Urinary bladder (tissue), 4 donors: ENCODE measurements around the gene PRKCE. TPM values are rescaled to one million over a fixed set of nuclear protein-coding genes. Genes with fewer than 3 reads are reported as not detected.

Experiments
- DNase-seq: peaks from one replicate; pipeline ENCODE4 v3.0.0-alpha.2; 2015; ENCODE audit errors: extremely low spot score
- H3K27ac ChIP-seq: one replicate; pipeline ENCODE4 v1.5.1; 2013; ENCODE audit warnings: low read depth, mild to moderate bottlenecking, moderate library complexity
- H3K36me3 ChIP-seq: one replicate; pipeline ENCODE4 v1.6.1; 2013; ENCODE audit warnings: mild to moderate bottlenecking, moderate library complexity; ENCODE audit not compliant: insufficient read depth
- H3K4me1 ChIP-seq: one replicate; pipeline ENCODE4 v1.6.1; 2013; ENCODE audit warnings: mild to moderate bottlenecking, moderate library complexity; ENCODE audit not compliant: insufficient read depth
- H3K4me3 ChIP-seq: one replicate; pipeline ENCODE4 v1.5.1; 2013; ENCODE audit warnings: low read depth, low read length
- WGBS: extraction: QIAGEN DNeasy Blood & Tissue Kit; methylation state at CpG from one replicate; pipeline ENCODE4 v1.1.7; 2013; 5-methylcytosine and 5-hydroxymethylcytosine counted together
- polyA plus RNA-seq: library from polyadenylated mRNA; stranded (reverse); fragments of 200-250 nt; gene quantifications from one replicate; pipeline ENCODE4 v1.2.3, GENCODE V29; 2013
- total RNA-seq: library from RNA; depleted of rRNA; stranded (reverse); fragments of >200 nt; gene quantifications from one replicate; pipeline ENCODE4 v1.2.3, GENCODE V29; 2014
- donor health status: healthy with polysubstance abuse.
- donor health status: healthy.

PRKCE gene
- total and polyA plus RNA-seq, 2 donors: 9.9 to 29.7 TPM

DNA sequence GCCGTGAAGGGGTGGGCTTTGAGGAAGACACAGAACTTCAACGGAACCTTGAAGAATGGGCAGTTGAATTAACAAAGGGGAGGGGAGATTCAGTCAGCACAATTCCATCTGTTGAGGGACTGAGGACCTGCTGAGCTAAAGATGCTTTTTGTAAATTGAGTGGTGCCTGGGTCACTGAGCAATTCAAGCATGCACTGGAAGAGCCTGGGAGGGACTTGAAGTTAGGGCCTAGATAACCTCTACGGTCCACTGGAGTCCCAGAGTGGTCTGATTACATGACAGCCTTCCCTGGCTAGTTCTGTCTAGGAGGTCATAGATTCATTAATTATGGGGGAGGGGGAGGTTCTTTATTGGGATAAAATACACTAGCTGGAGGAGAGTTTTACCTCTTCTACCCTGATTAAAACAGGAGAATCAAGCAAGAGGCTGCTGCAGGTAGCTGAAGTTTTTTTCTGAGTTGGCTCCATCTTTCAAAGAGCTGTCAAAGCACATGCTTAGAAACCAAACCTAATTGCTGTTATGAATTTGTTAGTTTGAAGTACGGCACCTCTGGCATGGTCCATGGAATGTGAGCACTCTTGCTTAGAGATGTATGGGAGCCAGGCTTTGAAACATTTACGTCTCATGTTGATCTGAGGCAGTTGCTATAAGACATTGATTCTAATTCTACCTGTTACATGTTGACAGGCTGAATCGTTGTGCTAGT, 290.2 kb downstream of the PRKCE start:
- Histone ChIP-seq H3K36me3 (no peaks in the 10 kb centered on the region), H3K27ac (no peak overlapping the region), H3K4me3 (no peak overlapping the region), H3K4me1 (no peaks in the 10 kb centered on the region)
- no peak for DNase-seq
- 72% methylated on average over 6 of the region's 6 CpGs for WGBS

DNA sequence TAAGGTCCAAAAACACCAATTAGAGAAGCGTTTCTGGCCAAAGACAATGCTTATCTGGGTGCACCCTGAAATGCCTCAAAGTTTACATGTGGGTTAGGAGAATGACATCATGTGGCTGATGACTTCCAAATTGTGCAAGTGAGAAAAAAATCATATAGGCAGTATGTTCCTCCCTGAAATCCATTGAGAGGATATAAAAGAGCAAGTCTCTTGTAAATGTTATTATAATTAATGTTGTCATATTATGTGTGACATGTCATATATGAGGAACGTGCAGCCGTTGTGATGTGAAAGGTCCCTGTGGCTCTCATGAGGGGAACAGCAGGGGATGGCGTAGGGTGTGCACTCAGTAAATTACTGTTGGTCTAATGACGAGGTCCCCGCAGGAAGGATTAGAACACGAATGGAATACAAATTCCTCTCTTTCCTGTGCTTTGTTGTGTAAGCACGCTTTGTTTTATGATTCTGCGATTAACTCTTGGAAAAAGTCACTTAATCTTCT, 290.8 kb downstream of the PRKCE start:
- WGBS: 51% methylated on average over 9 of the region's 9 CpGs
- no peak for DNase-seq
- Histone ChIP-seq H3K4me3 (no peak overlapping the region), H3K4me1 (no peaks in the 10 kb centered on the region), H3K36me3 (no peaks in the 10 kb centered on the region), H3K27ac (no peak overlapping the region)

DNA sequence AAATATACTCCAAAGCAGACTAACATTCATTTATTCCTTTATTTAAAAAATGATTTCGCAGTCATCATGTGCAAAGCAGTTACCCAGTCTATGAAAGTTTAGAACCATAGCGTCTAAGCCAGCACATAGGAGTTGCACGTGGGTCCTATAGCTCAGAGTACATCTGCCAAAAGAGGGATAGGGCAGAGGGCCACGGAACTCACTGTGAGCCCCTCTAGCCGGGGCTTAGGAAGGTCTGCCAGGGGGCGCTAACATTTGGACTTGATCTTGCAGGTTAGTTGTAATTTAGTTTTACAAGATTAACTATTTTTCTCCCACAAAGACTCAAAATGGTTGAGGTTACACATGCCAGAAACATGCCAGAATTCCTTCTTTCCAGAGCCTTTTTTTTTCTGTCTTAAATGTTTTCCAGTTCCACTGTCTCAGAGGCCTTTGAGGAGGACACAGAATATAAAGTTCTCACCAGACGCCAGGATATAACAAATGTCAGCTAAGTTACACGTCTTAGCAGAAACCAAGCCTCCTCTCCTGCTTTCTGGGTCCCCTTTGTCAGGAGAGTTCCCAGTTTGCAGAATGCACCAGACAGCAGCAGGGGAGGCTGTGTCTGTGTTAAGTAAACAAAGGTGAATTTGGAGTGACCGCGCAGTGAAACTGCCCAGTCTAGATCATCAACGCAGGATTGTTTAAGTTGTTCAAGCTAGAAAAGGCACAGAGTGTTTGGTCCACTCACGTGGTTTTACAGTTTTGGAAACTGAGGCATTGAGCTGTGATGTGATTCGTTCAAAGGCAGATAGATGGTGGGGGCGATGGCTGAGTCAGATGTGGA, 292.0 kb downstream of the PRKCE start:
- no peak for DNase-seq
- no peaks in the 10 kb centered on the region for H3K4me1 ChIP-seq
- no peaks in the 10 kb centered on the region for H3K36me3 ChIP-seq
- WGBS: 56% methylated on average over 14 of the region's 14 CpGs
- no peak overlapping the region for H3K27ac ChIP-seq
- H3K4me3 ChIP-seq: no peak overlapping the region

DNA sequence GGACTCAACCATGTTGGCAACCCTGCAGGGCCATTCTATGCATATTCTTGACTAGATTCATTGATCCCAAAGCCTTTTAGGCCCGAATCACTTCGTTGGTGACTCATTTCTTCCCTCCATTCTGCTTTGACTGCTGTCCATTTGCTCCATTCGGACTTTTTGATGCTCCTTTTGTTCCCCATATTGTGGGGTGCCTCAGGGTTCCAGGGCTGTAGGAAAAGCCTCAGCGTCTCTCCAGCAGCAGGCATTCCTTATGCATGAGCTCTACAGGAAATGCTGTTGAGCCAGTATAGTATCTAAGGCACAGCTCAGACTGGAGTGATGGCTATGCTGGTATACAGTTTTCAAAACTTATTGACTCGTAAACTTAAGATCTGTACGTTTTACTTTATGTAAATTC, 292.6 kb downstream of the PRKCE start:
- Histone ChIP-seq H3K4me1 (no peaks in the 10 kb centered on the region), H3K27ac (no peak overlapping the region), H3K4me3 (no peak overlapping the region), H3K36me3 (no peaks in the 10 kb centered on the region)
- WGBS: 64% methylated on average over 6 of the region's 6 CpGs
- no peak for DNase-seq

DNA sequence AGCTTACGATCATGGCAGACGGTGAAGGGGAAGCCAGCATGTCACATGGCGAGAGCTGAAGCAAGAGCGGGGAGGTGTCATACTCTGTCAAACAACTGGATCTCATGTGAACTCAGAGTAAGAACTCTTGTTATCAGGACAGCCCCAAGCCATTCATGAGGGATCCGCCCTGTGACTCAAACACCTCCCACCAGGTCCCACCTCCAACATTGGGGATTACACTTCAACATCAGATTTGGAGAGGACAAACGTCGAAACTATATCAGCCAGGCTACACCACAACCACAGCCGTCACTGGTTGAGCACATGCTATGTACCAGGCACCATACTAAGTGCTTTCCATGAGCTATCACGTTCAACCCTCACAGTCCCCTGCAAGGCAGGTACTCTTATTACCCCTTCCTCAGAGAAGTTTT, 293.8 kb downstream of the PRKCE start:
- DNase-seq: no peak
- WGBS: 95% methylated on average over 9 of the region's 9 CpGs
- H3K36me3 ChIP-seq: no peaks in the 10 kb centered on the region
- no peaks in the 10 kb centered on the region for H3K4me1 ChIP-seq
- H3K27ac ChIP-seq: no peak overlapping the region
- H3K4me3 ChIP-seq: no peak overlapping the region

DNA sequence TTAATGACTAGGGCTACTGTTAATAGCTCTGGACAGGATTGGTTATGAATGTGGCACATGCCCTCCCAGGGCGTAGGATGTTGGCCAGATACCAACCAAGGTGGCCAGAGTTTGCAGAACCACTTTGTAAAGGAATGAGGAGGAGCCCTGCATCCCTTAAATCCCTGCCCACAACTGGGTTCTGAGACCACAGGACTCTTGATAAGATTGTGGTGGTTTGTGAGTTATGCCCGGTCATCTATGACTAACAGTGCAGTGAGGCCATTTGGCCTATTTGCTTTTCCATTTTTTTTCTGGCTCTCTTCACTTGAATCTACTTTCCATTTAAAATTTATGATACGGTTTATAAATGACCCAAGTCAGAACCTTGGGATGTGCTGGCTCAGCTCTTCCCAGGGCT, 294.5 kb downstream of the PRKCE start:
- no peaks in the 10 kb centered on the region for H3K4me1 ChIP-seq
- DNase-seq: no peak
- H3K4me3 ChIP-seq: no peak overlapping the region
- 93% methylated on average over 3 of the region's 3 CpGs for WGBS
- H3K36me3 ChIP-seq: no peaks in the 10 kb centered on the region
- no peak overlapping the region for H3K27ac ChIP-seq

DNA sequence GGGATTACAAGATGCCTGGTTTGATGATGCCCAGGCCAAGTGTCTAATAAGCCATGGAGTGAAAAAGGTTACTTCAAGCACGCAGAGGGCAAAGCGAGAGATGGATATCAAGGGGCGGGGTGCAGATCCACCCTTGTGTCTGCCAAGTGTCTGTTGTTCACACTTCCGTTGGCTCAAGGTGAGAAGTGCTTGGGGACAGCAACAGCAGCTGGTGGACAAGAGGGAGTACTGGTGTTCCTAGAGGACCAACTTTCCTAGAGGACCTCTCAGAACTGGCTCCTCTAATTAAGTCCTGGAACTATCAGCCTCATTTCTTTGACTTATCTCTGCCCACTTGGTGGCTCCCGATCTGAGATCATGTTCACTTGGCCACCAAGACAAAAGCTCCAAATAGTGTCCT, 299.1 kb downstream of the PRKCE start:
- 96% methylated on average over 5 of the region's 5 CpGs for WGBS
- no peaks in the 10 kb centered on the region for H3K4me1 ChIP-seq
- H3K36me3 ChIP-seq: no peaks in the 10 kb centered on the region
- no peak overlapping the region for H3K27ac ChIP-seq
- DNase-seq: no peak
- H3K4me3 ChIP-seq: no peak overlapping the region

DNA sequence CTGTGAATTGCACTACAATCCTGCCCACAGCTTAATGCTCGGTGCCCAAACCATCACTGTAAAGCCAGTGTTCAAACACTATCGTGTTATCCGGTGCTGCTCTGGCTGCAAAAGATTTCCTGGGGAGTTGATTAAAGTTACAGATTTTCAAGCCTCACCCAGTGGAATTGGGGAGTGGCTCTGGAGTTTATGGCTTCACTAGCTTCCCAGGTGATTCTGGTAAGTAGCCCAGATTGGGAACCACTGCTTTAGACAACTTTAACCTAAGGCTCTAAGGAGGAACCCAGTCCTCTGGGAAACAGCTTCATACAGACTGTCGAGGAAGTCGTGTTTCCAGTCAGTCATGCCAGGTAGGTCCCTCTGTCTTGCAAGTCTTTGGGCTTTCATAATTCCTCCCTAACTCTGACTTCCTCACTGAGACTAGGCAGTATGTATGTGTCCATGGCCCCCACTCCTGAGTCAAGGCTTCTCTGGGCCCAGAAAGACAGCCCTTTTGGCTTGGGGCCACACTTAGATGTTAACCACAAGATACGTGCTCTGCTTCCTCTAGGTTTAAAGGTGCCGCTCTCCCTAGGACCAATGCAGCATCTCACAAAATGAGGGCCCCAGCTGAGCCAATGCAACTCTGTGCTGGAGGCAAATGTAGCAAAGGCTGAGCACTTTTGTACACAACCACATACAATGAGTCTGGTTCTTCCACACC, 299.7 kb downstream of the PRKCE start:
- WGBS: 90% methylated on average over 7 of the region's 7 CpGs
- no peak overlapping the region for H3K27ac ChIP-seq
- no peak for DNase-seq
- H3K36me3 ChIP-seq: no peaks in the 10 kb centered on the region
- H3K4me1 ChIP-seq: no peaks in the 10 kb centered on the region
- H3K4me3 ChIP-seq: no peak overlapping the region

DNA sequence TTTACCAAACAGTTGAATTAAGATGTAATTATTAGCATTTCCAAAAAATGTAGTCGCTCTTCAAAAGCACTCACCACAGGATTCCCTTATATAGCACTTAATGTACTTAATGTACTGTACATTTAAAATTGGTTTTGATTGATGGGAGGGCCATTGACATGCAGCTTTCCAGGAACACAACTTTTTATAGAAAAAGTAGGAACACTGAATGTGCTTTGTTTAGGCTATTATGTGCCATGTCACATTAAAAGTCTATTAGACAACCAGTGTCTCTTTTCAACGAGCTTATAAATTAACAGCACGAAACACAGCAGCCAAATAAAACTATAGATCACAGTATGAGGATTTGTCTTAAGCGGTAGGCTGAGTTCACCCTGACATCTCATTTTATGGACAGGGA, 301.1 kb downstream of the PRKCE start:
- no peaks in the 10 kb centered on the region for H3K36me3 ChIP-seq
- WGBS: 88% methylated on average over 4 of the region's 4 CpGs

DNA sequence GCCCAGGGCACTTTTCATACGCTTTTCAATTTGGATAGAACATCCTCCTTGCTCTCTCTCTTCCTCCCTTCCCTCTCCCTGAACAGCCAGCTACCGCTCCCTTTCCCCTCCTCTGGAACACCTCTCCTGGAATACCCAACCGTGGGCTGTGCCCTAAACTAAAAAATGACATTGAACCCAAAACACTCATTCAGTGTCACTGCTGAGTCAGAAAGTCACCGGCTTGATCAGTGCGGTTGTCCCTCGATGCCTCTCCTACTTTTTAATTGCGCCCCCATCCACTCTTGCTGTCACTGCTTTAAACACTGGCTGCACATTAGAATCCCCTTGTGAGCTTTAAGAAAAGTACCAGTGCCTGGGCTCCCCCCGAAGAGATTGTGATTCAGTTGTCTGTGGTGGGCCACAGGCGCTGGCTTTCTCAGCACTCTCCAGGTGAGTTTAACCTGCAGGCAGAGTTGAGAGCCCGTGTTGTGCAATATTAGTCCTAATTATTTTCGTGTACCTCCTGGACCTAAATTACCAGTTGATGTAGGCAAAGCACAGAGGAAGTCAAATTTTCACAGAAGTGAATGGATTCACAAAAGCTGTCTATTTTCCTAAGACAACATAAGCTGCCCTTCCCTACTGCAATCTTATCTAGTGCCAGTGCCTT, 302.0 kb downstream of the PRKCE start:
- Histone ChIP-seq H3K4me3 (no peak overlapping the region), H3K27ac (no peak overlapping the region), H3K4me1 (no peaks in the 10 kb centered on the region), H3K36me3 (no peaks in the 10 kb centered on the region)
- 96% methylated on average over 11 of the region's 11 CpGs for WGBS
- DNase-seq: no peak

More for the DNA sequence above, 301.1 kb downstream of the PRKCE start:
- H3K27ac ChIP-seq: no peak overlapping the region
- no peak for DNase-seq
- no peaks in the 10 kb centered on the region for H3K4me1 ChIP-seq
- H3K4me3 ChIP-seq: no peak overlapping the region

DNA sequence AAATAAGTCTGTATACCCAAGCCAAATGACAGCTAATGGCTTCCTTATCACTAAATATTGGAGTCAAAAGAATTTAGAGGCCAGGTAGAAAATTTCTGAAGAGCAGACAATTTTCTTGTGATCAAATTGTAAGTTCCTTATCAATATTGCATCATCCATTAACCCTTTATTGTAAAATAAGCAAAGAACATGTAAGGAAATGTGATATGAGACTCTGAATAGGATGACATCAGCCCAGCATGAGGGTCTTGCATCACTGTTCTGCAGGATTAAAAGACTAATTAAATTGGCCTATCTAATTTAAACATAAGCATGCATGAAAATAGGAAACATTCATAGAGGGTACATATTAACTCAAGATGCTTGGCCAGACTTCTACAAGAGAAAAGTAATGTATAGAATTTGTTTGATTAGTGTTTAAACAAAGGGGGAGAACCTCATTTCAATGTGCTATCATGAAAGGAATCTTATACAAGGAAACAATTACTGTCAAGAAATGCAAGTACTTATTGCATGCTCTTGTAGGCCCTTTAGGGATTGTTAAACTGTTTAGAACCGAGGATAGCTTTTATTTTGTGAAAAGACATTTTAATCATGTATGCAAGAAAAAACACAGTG, 302.9 kb downstream of the PRKCE start:
- Histone ChIP-seq H3K27ac (no peak overlapping the region), H3K36me3 (no peaks in the 10 kb centered on the region), H3K4me3 (no peak overlapping the region), H3K4me1 (no peaks in the 10 kb centered on the region)
- WGBS: 75% methylated on average over 1 of the region's 1 CpG
- DNase-seq: no peak

DNA sequence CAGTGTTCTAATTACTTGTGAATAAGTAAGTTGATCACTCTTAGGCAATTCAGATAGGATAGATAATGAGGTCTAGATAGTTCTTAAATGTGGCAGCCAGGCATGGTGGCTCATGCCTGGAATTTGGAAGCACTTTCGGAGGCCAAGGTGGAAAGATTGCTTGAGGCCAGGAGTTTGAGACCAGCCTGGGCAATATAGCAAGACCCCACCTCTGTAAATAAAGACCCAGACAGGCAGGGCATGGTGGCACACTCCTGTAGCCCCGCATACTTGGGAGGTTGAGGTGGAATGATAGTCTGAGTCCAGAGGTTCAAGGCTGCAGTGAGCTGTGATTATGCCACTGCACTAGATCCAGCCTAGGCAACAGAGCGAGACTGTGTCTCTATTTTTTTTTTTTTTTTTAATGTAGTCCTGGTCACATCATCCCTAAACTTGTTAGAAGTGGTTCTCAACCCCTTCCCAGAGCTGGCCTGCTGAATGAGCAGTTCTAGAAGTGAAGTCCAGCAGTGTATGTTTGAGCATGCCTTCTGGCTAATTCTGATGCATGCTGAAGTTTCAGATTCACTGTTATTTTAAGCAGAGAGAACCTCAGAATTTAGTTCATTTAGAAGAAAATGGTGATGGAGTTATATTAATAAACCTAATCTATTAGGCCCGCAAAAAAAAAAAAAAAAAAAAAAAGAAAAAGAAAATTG, 306.2 kb downstream of the PRKCE start:
- no peak for DNase-seq
- Histone ChIP-seq H3K27ac (no peak overlapping the region), H3K4me1 (peaks cover 2% of the 10 kb centered on the region), H3K4me3 (no peak overlapping the region), H3K36me3 (no peaks in the 10 kb centered on the region)
- WGBS: over 99% methylated on average over 4 of the region's 4 CpGs
